K562 (cell line): ENCODE data around the gene USP37. TPM values are rescaled to one million over a fixed set of nuclear protein-coding genes. Genes with fewer than 3 reads are reported as not detected.

Experiments
- CCNT2 ChIP-seq: IDR thresholded peaks from 2 replicates; pipeline ENCODE4 v1.6.1; 2011; ENCODE audit warnings: borderline replicate concordance, low read depth, mild to moderate bottlenecking, moderate library complexity, mixed read lengths, low read length; ENCODE audit not compliant: insufficient read length; ENCODE audit errors: extremely low read depth
- L3MBTL2 ChIP-seq: fragments of 450-650 bp; IDR thresholded peaks from 2 replicates; pipeline ENCODE4 v1.6.1; 2016; ENCODE audit warnings: mild to moderate bottlenecking, moderate library complexity
- MAFF ChIP-seq: IDR thresholded peaks from 2 replicates; pipeline ENCODE4 v1.6.1; 2012; ENCODE audit warnings: low read length, improper control_type of control experiment
- POLR3A ChIP-seq: IDR thresholded peaks from 2 replicates; pipeline ENCODE4 v1.6.1; 2011; ENCODE audit warnings: borderline replicate concordance, mild to moderate bottlenecking, moderate library complexity; ENCODE audit not compliant: insufficient read length, insufficient read depth; ENCODE audit errors: extremely low read depth
- RFX7 ChIP-seq: fragments of 250-450 bp; sonication (Bioruptor Pico); IDR thresholded peaks from 2 replicates; pipeline ENCODE4 v1.5.1; 2021; ENCODE audit warnings: mild to moderate bottlenecking
- RNF2 ChIP-seq: sonication (generic); IDR thresholded peaks from 2 replicates; pipeline ENCODE4 v1.6.1; 2016
- ZNF124 ChIP-seq: sonication (generic); formaldehyde crosslinking; IDR thresholded peaks from 2 replicates; pipeline ENCODE4 v1.8.1; 2022; ENCODE audit warnings: missing genetic modification reagents
- ZNF57 ChIP-seq: fragments of 450-650 bp; formaldehyde crosslinking; IDR thresholded peaks from 2 replicates; pipeline ENCODE4 v1.4.0; 2020; ENCODE audit warnings: mild to moderate bottlenecking, moderate library complexity
- ZNF77 ChIP-seq: fragments of 250-450 bp; sonication (Bioruptor Pico); IDR thresholded peaks from 2 replicates; pipeline ENCODE4 v1.5.0; 2020
- polyA plus RNA-seq, 8 experiments: library from polyadenylated mRNA; depleted of rRNA in 4 of 8; stranded (reverse) in 5 of 8; unstranded in 3 of 8; fragments of >200 nt; fragmentation: Nextera tagmentation in 2 of 8; fragmentation: Illumina TruSeq in 1 of 8; extraction: Ambion mirVana in 2 of 8; extraction: Trizol in 1 of 8; gene quantifications; 2 replicates each; pipeline versions ENCODE4 v1.2.1 to v1.2.3, GENCODE V29; 2011 to 2014; ENCODE audit warnings: inconsistent platforms in 1 of 8, missing spikeins in 1 of 8
- total RNA-seq, 7 experiments: library from RNA; depleted of rRNA in 6 of 7; stranded (reverse); fragments of >200 nt in 6 of 7; fragmentation: Illumina TruSeq in 2 of 7; extraction: Trizol in 2 of 7; gene quantifications; 2 replicates each; pipeline versions ENCODE4 v1.2.1 to v1.2.3, GENCODE V29; 2011 to 2021; ENCODE audit warnings: low replicate concordance in 1 of 7
- TF ChIP-seq, protein P1 (sequence below), 2 experiments: fragments of 450-650 bp; IDR thresholded peaks; 2 replicates each; pipeline ENCODE4 v1.6.1; 2016; ENCODE audit warnings: mild to moderate bottlenecking in 2 of 2, borderline replicate concordance in 1 of 2, low read depth in 1 of 2, moderate library complexity in 1 of 2
- TF ChIP-seq, protein P2 (sequence below): fragments of 450-650 bp; IDR thresholded peaks from 2 replicates; pipeline ENCODE4 v1.6.1; 2016; ENCODE audit warnings: mild to moderate bottlenecking
- TF ChIP-seq, protein P3 (sequence below): fragments of 250-450 bp; sonication (Bioruptor Pico); IDR thresholded peaks from 2 replicates; pipeline ENCODE4 v1.4.0; 2020; ENCODE audit warnings: mild to moderate bottlenecking, moderate library complexity

The USP37 gene
- total and polyA plus RNA-seq, 9 of the 15 experiments (the other 6 are each of a cell fraction or from before 2014, with no cell fraction given): 2.0 to 14.2 (median 8.5) TPM

DNA sequence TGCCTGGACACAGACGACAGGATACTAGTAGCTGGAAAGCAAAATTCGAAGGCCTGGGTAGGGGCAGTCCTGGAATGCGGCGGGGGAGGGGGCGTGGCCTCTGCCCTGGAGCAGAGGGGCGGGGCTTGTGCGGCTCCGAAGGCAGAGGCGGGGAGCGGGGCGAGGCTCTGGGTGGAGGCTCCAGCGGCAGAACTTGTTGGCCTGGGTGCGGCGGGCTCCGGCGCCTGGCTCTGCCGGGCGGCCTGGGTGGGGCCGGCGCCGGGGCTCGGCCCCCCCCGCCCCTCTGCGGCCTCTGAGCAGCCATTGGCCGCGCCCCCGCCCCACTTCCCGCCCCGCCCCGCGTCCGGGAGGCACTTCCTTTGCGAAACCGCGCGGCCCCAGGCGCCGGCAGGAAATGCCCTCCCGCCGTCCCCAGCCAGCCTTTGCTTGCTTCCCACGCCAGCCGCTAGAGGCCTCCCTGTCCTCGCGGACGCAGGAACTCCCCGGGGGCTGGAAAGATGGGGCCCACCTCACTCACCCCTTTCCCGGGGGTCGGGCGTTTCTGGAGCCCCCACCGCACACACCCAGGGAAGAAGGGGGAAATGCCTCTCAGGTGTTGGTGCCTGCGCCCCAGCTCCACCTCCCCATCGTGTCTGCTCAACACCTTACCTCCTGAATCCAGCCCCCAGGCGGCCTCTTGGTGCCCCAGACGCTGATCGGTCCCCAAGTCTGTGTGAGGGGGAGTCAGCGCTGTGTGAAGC, 161.8 kb downstream of the USP37 start (continued):
- TF ChIP-seq, protein P1, sequence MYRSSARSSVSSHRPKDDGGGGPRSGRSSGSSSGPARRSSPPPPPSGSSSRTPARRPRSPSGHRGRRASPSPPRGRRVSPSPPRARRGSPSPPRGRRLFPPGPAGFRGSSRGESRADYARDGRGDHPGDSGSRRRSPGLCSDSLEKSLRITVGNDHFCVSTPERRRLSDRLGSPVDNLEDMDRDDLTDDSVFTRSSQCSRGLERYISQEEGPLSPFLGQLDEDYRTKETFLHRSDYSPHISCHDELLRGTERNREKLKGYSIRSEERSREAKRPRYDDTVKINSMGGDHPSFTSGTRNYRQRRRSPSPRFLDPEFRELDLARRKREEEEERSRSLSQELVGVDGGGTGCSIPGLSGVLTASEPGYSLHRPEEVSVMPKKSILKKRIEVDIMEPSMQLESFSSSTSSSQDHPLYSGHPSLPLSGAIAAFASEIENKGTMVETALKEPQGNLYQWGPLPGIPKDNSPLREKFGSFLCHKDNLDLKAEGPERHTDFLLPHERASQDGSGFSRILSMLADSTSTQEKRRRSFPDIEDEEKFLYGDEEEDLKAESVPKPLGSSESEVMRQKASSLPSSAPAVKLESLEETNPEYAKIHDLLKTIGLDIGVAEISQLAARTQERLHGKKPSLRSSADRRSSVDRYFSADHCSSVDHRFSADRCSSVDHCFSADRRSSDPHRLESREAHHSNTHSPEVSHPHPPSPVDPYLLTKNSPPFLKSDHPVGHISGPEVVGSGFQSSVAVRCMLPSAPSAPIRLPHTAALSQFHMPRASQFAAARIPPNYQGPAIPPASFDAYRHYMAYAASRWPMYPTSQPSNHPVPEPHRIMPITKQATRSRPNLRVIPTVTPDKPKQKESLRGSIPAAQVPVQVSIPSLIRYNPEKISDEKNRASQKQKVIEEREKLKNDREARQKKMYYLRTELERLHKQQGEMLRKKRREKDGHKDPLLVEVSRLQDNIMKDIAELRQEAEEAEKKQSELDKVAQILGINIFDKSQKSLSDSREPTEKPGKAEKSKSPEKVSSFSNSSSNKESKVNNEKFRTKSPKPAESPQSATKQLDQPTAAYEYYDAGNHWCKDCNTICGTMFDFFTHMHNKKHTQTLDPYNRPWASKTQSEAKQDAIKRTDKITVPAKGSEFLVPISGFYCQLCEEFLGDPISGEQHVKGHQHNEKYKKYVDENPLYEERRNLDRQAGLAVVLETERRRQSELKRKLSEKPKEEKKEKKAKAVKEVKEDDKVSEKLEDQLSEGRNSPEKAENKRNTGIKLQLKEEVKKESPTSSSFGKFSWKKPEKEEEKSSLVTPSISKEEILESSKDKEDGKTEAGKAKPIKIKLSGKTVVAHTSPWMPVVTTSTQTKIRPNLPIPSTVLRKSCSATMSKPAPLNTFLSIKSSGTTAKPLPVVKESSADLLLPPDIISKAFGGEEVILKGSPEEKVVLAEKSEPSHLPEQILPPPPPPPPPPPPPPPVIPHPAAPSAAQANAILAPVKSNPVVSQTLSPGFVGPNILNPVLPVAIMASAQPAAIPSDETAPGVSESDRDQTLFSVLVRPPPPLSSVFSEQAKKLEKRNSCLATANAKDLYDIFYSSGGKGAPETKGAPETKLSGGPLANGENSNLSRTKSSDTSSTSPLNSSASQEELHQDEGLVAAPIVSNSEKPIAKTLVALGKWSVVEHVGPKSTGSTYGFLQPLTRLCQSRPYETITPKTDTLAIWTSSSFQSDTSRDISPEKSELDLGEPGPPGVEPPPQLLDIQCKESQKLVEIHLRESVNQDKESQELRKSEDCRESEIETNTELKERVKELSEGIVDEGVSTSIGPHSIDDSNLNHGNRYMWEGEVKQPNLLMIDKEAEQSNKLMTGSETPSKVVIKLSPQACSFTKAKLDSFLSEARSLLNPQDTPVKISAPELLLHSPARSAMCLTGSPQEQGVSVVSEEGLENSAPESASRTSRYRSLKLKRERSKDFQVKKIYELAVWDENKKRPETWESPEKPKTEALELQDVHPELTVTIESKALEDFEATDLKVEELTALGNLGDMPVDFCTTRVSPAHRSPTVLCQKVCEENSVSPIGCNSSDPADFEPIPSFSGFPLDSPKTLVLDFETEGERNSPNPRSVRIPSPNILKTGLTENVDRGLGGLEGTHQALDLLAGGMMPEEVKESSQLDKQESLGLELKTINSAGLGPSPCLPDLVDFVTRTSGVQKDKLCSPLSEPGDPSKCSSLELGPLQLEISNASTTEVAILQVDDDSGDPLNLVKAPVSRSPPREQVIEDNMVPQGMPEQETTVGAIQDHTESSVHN (IDR thresholded peaks at IDR 0.05; ENCODE audit: borderline replicate concordance in 1 of 2, low read depth in 1 of 2): no peak
- 0 out of 2 replicates have a peak, but pooled peaks have one; percentile 7 for TF ChIP-seq L3MBTL2
- peak; percentile 85 for TF ChIP-seq CCNT2
- TF ChIP-seq ZNF57 (CRISPR knock-in tag): 0 out of 2 replicates have a peak, but pooled peaks have one; percentile 26
- peak; percentile 69; the same call in 1 of the 2 replicates for TF ChIP-seq RFX7 (CRISPR knock-in tag)
- TF ChIP-seq ZNF77 (CRISPR knock-in tag): peak; percentile 32; the same call in 1 of the 2 replicates
- no peak for TF ChIP-seq ZNF124 (CRISPR knock-in tag)
- TF ChIP-seq, protein P2, sequence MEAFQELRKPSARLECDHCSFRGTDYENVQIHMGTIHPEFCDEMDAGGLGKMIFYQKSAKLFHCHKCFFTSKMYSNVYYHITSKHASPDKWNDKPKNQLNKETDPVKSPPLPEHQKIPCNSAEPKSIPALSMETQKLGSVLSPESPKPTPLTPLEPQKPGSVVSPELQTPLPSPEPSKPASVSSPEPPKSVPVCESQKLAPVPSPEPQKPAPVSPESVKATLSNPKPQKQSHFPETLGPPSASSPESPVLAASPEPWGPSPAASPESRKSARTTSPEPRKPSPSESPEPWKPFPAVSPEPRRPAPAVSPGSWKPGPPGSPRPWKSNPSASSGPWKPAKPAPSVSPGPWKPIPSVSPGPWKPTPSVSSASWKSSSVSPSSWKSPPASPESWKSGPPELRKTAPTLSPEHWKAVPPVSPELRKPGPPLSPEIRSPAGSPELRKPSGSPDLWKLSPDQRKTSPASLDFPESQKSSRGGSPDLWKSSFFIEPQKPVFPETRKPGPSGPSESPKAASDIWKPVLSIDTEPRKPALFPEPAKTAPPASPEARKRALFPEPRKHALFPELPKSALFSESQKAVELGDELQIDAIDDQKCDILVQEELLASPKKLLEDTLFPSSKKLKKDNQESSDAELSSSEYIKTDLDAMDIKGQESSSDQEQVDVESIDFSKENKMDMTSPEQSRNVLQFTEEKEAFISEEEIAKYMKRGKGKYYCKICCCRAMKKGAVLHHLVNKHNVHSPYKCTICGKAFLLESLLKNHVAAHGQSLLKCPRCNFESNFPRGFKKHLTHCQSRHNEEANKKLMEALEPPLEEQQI: 0 out of 2 replicates have a peak, but pooled peaks have one; percentile 27
- TF ChIP-seq POLR3A: no peak
- TF ChIP-seq, protein P3, sequence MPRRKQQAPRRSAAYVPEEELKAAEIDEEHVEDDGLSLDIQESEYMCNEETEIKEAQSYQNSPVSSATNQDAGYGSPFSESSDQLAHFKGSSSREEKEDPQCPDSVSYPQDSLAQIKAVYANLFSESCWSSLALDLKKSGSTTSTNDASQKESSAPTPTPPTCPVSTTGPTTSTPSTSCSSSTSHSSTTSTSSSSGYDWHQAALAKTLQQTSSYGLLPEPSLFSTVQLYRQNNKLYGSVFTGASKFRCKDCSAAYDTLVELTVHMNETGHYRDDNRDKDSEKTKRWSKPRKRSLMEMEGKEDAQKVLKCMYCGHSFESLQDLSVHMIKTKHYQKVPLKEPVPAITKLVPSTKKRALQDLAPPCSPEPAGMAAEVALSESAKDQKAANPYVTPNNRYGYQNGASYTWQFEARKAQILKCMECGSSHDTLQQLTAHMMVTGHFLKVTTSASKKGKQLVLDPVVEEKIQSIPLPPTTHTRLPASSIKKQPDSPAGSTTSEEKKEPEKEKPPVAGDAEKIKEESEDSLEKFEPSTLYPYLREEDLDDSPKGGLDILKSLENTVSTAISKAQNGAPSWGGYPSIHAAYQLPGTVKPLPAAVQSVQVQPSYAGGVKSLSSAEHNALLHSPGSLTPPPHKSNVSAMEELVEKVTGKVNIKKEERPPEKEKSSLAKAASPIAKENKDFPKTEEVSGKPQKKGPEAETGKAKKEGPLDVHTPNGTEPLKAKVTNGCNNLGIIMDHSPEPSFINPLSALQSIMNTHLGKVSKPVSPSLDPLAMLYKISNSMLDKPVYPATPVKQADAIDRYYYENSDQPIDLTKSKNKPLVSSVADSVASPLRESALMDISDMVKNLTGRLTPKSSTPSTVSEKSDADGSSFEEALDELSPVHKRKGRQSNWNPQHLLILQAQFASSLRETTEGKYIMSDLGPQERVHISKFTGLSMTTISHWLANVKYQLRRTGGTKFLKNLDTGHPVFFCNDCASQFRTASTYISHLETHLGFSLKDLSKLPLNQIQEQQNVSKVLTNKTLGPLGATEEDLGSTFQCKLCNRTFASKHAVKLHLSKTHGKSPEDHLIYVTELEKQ (CRISPR knock-in tag): no peak
- TF ChIP-seq MAFF: no peak
- TF ChIP-seq RNF2: peak; percentile 53; the same call in 1 of the 2 replicates
